ENCODE data around the gene TCEA3.

GRCh38 chr1:23407016-23407630 is 17.4 kb downstream of the TCEA3 start:
- TF ChIP-seq CTCF (IDR thresholded peaks at IDR 0.05) (no peak), POLR2A (IDR thresholded peaks at IDR 0.05) (no peak)
